HG03196 (cell line): ENCODE data around the gene SPPL2B.
"Not testable (repeated sequence)": the region's sequence is repeated elsewhere in the genome, so short reads cannot be mapped to it uniquely, and the experiment has no call there.

Experiments used
- ATAC-seq: cut with Tn5 transposase; IDR thresholded peaks from one replicate; pipeline ENCODE4 v1.9.1; 2021; ENCODE audit not compliant: unreplicated experiment

The SPPL2B gene

GRCh38 chr19:2328401-2329148, at the start of gene SPPL2B, which contains the start of gene LSM7:
SPPL2B (plus strand) TSS chr19:2328684; CDS start chr19:2328710, 26 bp downstream.
LSM7 (minus strand) TSS chr19:2328586; CDS start chr19:2328566, 20 bp downstream.
- peak; percentile 54 for ATAC-seq

GRCh38 chr19:2280633-2281264, 47.7 kb upstream of the SPPL2B start:
- no peak for ATAC-seq

- ATAC-seq = not testable (repeated sequence)
Observed at GRCh38 chr19:2281265-2282061, 47.0 kb upstream of the SPPL2B start.

- ATAC-seq = no peak
Observed at GRCh38 chr19:2282062-2282861, 46.2 kb upstream of the SPPL2B start, which contains the start of gene PEAK3. PEAK3 (minus strand) TSS chr19:2282175; CDS start chr19:2280931, 1,244 bp downstream.

- ATAC-seq = no peak
Observed at GRCh38 chr19:2282862-2283237, 45.6 kb upstream of the SPPL2B start.

GRCh38 chr19:2283835-2284507, 44.5 kb upstream of the SPPL2B start:
- ATAC-seq = no peak

- no peak for ATAC-seq
Observed at GRCh38 chr19:2286402-2287140, 41.9 kb upstream of the SPPL2B start.

- ATAC-seq = no peak
Observed at GRCh38 chr19:2287585-2288337, 40.7 kb upstream of the SPPL2B start.

- no peak for ATAC-seq
Observed at GRCh38 chr19:2288338-2288817, 40.1 kb upstream of the SPPL2B start.

- no peak for ATAC-seq
Observed at GRCh38 chr19:2288818-2289713, 39.4 kb upstream of the SPPL2B start.

- no peak for ATAC-seq
Observed at GRCh38 chr19:2289714-2290435, 38.6 kb upstream of the SPPL2B start.

- no peak for ATAC-seq
Observed at GRCh38 chr19:2290441-2291184, 37.9 kb upstream of the SPPL2B start.

GRCh38 chr19:2291185-2291751, 37.2 kb upstream of the SPPL2B start:
- no peak for ATAC-seq

GRCh38 chr19:2294687-2295335, 33.7 kb upstream of the SPPL2B start:
- no peak for ATAC-seq

GRCh38 chr19:2296141-2296540, 32.3 kb upstream of the SPPL2B start:
- no peak for ATAC-seq
